UCSD-AML1 (cell line): ENCODE results near the gene DLG2.

Experiments
- DNase-seq: peaks from one replicate; lab custom pipeline; 2025; ENCODE audit not compliant: unreplicated experiment; lab: John Stamatoyannopoulos, UW

Gene DLG2

DNA sequence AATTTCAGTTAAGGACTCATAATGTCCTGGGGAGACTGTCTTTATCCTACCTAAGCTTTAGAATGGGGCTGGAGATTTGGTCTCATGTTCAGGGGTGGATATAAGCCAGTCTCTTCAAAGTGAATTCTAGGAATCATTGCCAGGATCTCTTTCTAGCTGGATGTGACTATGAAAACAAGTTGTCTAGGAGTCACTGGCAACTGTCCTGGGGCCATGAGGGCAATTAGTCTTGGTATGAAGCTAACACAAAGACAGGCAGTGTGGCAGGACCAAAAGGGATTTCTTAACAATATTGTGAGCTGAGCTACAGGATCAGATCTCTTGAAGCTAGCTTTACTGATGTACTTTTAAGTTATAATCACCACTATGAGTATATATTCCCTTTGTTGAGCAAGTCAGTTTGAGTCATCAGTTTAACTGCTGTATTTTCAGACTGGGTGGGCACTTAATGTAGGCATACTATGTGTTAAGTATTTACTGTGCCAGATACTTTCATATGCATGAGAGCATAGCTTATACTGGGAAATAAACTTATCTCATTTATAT is 1951.0 kb downstream of the DLG2 start:
- no peak for DNase-seq

DNA sequence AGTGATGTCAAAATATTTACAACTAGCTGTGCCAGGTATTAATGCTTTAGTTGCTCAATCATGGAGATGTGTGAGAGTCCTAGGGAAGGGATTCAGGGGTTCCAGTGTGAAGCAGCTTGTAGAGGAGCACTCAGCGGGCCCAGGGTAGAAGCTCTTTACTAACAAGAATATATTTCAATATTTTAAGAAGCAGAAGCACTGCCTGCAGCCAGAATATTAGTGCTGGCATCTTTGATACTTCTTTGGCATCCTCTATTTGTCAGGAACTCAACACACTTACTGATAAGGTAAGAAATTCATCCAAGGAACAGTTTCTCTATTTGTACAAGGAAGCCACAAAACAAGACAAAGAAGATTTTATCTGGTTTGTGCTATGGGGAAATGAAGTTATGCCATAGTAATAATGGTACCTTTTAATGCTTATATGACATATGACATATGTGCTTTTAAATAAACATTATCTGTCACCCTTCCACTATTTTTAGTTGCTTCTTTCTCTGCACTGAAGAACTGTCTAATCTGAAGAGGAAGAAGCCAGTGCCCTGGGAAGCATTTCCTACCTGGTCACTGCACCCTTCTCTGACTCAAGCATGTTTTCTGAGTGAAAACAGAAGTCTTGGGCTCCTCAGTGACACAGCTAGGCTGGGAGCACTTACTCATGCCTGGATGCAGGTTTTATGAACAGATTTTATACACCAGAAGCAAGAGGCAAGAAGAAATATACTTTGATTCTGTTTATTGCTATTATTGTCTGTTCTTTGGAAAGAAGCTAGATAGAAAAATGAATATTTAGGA is 1952.8 kb downstream of the DLG2 start:
- no peak for DNase-seq

- DNase-seq = no peak
These were observed 1955.9 kb downstream of the DLG2 start for GRCh38 chr11:83671289-83671688.

GRCh38 chr11:83666149-83666548 is 1961.0 kb downstream of the DLG2 start:
- no peak for DNase-seq

- DNase-seq = no peak
These were observed 1963.2 kb downstream of the DLG2 start for GRCh38 chr11:83663988-83664387.

DNA sequence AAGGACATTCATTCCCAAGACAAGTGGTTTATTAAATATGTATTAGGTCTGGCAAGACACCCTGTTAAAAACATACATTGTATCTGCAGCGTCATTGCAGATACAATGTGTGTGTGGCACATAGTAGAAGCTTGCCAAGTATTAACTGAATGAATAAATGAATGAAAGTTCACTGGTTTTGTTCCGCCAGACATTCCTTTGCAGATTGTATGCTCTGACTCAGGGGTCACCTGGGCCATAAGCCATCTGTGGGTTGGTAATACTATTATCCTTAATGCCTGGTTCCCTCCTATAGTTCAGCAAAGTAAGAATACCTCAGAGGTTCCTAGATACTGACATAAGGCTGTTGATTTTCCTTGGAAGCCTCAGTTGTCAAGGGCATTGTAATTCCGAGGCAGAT is 1963.7 kb downstream of the DLG2 start:
- no peak for DNase-seq

DNA sequence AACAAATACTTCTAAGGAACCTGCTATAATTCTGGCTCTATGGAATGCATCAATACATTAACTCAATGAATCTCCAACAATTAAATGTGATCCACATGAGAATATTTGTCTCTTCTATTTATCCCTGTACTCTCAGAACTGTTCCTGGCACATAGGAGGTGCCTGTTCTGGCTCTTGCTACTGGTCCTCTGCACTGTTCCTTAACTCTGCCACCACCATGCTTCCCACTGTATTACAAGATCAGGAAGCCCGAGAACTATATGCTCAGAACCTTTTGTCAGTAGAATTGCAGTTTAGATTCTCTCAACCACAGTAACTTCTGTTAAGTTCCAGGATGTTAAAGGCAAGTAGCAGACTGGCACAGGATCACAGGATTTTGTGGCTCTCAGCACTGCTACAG is 1964.7 kb downstream of the DLG2 start:
- DNase-seq = no peak

DNA sequence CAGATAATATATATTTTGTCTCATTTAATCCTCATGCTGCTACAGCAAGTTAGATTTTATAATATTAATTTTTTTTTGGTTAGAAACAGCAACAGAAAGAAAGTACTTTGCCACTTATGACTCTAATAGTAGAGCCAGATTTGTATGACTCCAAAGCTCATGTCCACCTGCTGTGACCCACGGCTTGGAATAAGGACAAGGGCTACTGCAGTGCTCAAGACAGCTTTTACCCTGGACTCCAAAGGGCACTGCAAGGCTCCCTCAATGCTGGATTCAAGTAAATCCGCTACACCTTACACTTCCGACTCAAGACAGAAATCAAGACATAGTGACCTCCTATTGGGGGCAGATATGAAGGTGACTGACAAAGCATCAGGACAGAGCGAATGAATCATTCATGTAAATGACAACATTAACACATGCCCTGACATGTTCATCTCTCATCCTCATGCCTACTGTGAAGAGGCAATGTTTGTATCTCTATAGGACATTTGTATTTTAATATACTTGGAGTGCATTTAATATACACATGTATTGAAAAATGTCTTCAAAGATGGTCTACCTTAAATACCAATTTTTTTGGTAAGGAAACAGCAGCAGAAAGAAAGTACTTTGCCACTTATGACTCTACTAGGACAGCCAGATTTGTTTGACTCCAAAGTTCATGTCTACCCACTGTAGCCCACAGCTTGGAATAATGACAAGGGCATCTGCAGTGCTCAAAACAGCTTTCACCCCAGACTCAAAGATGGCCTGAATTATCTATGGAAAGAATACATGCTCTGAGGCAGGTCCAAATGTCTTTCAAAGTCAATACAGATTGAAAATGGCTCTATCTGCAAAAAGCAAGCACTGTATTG is 1965.4 kb downstream of the DLG2 start:
- no peak for DNase-seq

GRCh38 chr11:83659466-83659865 is 1967.7 kb downstream of the DLG2 start:
- no peak for DNase-seq

DNA sequence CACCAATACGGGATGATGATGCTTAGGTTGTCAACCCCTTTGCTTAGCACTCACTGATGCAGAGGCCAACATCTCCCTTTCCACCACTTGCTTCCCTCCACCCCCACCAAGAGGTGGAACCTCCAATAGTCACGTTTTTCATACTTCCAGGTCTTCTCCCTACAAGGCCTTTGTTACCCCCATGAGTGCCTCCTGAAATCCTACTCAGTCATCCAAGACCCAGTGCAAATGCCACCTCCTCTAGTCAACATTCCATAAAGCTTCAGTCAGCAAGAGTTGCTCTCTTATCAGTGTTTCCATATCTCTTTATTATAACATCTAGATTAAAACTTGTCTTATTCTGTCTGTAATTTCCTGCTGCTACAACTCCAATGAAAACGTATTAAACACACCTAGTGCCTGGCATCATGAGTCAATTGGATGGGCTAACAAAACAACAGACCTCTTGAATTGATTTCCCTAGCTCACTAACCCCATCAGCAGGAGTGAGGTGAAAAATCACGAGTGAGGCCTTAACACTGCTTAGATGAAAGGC is 1970.3 kb downstream of the DLG2 start:
- DNase-seq = no peak

DNA sequence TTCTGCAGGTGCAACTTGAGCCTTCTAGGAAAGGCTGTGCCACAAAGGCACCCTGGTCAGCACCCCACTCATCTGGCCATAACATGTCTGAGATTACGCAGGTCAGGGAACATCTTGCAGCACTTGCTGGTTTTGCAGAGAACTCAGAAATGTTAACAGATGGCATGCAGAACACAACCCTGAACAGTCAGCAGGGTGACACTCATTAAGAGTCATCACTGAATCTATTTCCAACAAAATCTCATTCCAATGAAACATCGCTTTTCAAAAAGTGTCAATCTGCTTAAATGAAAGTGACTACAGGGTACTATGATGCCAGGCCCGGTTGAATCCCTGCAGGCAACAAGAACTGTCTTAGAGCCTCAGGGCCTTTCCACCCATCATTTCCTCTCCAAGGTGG is 1971.2 kb downstream of the DLG2 start:
- no peak for DNase-seq

- DNase-seq = no peak
These were observed 1977.7 kb downstream of the DLG2 start for GRCh38 chr11:83649528-83649855.

DNA sequence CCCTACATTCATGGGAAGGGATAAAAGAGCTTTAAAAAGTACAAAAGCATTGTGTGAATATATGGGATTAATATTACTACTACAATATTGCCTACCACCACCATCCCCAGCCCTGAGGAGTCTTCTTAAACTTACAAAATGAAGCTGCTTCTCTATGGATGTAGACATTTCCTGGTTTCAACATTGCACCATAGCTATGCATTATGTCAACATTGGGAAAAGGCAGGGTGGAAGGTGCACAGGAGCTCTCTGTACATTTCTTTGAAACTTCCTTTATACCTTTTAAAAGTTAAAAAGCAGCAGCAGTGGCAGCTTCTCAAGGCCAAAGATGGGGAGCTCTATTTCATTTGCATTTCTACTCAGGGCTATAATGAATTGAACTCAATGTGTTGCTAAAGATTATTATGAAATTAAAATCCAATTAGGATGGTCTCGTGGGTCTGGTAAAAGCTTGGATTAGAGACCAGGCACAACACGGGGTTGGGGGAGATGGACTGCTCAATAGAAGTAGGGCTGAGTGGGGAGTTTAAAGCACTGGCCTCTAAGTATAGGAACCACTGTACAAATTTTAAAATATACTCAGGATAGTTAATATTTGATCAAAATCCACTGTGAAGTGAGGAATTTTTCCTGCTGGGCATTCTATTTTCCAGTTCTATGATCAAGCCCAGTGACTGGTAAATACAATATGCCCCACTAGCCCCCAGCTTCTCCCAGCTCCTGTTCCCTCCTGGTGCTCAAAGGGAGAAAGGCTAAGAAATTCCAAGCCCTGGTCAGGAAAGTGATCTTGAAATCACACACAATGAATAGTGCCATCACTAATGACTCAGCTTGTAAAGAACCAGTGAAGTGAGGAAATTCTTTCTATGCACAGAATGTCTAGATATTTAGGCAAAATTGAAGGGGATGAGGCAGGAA is 1978.3 kb downstream of the DLG2 start:
- DNase-seq = no peak

GRCh38 chr11:83645561-83645960 is 1981.6 kb downstream of the DLG2 start:
- no peak for DNase-seq

GRCh38 chr11:83643115-83643514 is 1984.0 kb downstream of the DLG2 start:
- no peak for DNase-seq

DNA sequence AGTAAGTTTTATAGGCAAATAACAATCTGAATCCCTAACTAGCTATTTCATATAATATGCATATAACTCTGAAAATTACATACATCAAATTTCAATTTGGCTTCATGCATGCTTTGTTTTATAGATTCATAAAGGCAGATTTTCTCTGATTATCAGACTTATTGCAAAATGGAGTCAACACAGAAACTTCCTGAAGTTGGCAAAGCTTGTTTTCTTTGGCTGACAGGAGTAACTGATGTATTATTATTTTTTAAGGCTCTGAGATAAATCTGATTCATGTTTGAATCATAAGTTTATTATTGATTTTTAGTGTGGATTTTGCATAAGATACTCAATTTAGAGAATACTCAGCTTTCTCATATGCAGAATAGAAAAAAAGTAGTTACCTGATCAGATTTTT is 1984.6 kb downstream of the DLG2 start:
- no peak for DNase-seq

DNA sequence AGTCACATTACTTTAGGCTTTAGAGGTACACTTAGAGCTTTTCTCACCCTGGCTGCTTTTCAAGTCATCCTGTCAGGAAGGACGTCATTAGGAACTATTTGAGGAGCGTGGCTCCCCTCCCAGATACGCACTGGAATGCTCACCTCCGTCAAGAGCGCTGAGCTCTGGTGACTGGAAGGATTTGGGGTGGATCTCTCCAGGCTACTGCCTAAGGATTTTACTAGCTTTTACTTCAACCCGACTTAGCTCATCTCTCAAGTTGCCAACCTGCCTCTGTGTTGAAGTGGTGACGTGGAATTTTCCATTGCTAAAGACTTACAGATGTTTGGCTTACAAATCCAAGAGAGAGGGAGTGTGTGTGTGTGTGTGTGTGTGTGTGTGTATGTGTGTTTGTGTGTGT is 1985.6 kb downstream of the DLG2 start:
- no peak for DNase-seq

- no peak for DNase-seq
These were observed 1987.0 kb downstream of the DLG2 start for GRCh38 chr11:83639995-83640758.

DNA sequence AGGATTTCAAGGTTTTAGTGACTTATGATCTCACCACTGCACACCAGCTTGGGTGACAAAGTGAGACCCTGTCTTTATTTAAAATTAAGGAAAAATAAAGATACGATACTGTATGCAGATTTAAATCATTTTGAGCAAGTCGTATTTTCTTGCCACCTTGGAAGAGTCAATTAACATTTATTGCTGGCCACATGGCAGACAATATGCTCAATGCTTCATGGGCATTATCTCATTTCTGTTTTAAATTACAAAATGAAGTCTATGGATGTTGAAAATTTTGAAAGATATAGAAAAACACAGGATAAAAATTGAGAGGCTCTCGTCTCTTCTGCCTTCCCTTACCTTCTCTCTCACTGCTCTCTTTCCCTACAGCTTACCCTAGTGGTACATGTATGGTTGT is 1992.0 kb downstream of the DLG2 start:
- no peak for DNase-seq

GRCh38 chr11:83630211-83630610 is 1996.9 kb downstream of the DLG2 start:
- no peak for DNase-seq
